Breast epithelium (tissue), 4 donors: ENCODE data around the gene SOCS3. TPM values are rescaled to one million over a fixed set of nuclear protein-coding genes. Genes with fewer than 3 reads are reported as not detected.
A peak's percentile ranks its signal among the peaks of the same experiment; 100 is the strongest.

Experiments
- DNase-seq, 2 donors: peaks; one replicate each; pipeline ENCODE4 v3.0.0-alpha.2; 2019; ENCODE audit warnings: low spot score in 2 of 2
- H3K27ac ChIP-seq, 2 donors: fragments of 200-600 bp; sonication (generic) in 1 of 2; one replicate each; pipeline ENCODE4 v1.5.1; 2016 to 2019; ENCODE audit warnings: mild to moderate bottlenecking in 1 of 2
- H3K27me3 ChIP-seq, 2 donors: fragments of 200-600 bp; sonication (generic) in 1 of 2; one replicate each; pipeline versions ENCODE4 v1.5.1 to v1.6.0; 2017 to 2019; ENCODE audit warnings: control low read depth in 1 of 2, mild to moderate bottlenecking in 1 of 2
- H3K36me3 ChIP-seq: fragments of 200-600 bp; one replicate; pipeline ENCODE4 v1.5.1; 2019
- H3K4me1 ChIP-seq, 2 donors: fragments of 200-600 bp; sonication (generic); one replicate each; pipeline ENCODE4 v1.5.1; 2016 to 2019; ENCODE audit warnings: control low read depth in 1 of 2
- H3K4me3 ChIP-seq, 3 donors: fragments of 200-600 bp; sonication (generic); 1 replicate in 2 of 3; 2 replicates in 1 of 3; pipeline ENCODE4 v1.5.1; 2016 to 2019; ENCODE audit warnings: mild to moderate bottlenecking in 3 of 3, moderate library complexity in 2 of 3
- H3K9me3 ChIP-seq, 2 donors: fragments of 200-600 bp; sonication (generic) in 1 of 2; one replicate each; pipeline ENCODE4 v1.5.1; 2016 to 2019; ENCODE audit warnings: control low read depth in 1 of 2
- POLR2A ChIP-seq: fragments of 450-650 bp; IDR thresholded peaks from one replicate; pipeline ENCODE4 v1.6.1; 2016; ENCODE audit warnings: antibody characterized with exemption, mild to moderate bottlenecking, moderate library complexity
- POLR2AphosphoS5 ChIP-seq, 3 donors: sonication (generic); formaldehyde crosslinking; IDR thresholded peaks; one replicate each; pipeline ENCODE4 v1.6.1; 2017; ENCODE audit warnings: antibody characterized with exemption in 3 of 3
- intact Hi-C: fragments of 100-400 bp; cut with DNase I; formaldehyde crosslinking; loops from one replicate; pipeline ENCODE4 v1.15.1; 2023; ENCODE audit warnings: low total_unique reads
- total RNA-seq, 3 donors: library from RNA; depleted of rRNA; stranded (reverse); fragments of >200 nt; gene quantifications; one replicate each; pipeline ENCODE4 v1.1.0, GENCODE V29; 2016
- TF ChIP-seq, protein P1 (sequence below), 3 donors: fragments of 450-650 bp; IDR thresholded peaks; one replicate each; pipeline ENCODE4 v1.5.1; 2016 to 2017; ENCODE audit warnings: antibody characterized with exemption in 3 of 3, mild to moderate bottlenecking in 3 of 3, moderate library complexity in 3 of 3

The SOCS3 gene
- total RNA-seq, 3 donors from 2014 or later: 58.1 to 190 (median 76.4) TPM

DNA sequence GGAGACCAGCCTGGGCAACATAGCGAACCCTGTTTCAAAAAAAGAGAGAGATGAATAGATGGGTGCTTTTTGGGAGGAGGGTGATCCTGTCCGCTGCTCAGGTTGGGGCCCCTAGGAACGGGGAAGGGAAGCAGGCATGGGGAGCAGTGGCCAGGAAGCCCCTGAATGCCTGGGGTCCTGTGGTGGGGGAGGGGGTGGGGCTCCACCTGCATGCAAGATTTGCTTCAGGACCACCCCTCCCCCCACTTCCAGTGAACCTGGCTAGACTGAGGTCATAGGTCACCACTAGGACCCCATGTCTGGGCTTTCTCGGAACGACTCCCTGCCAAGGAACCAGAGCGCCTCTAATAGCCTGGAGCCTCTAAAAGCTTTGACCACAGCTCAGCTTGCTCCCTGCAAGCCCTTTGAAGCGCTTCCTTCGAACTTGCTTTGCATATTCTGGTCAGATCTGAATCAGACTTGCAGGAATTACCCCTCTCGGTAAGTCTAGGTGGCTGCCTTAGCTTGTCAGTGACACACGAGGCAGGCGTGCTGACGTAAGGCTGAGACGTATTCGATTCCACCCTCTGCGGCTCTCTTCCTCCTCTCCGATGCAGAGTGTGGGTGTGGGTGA is 3.7 kb downstream of the SOCS3 start:
- no peak for TF ChIP-seq POLR2A
- TF ChIP-seq POLR2AphosphoS5 (IDR thresholded peaks at IDR 0.05): peak in 1 of 3 donors; percentile 65
- Histone ChIP-seq H3K36me3 (no peaks in the 10 kb centered on the region), H3K9me3 (no peaks in the 10 kb centered on the region), H3K27me3 (no peaks in the 10 kb centered on the region), H3K4me3 (peak overlapping the region; percentile 11 to 100 (median 76)), H3K4me1 (peaks cover 18 to 22% of the 10 kb centered on the region in 2 donors), H3K27ac (peak overlapping the region; percentile 66 to 91)
- DNase-seq: no peak
- intact Hi-C loops: no loop called here

DNA sequence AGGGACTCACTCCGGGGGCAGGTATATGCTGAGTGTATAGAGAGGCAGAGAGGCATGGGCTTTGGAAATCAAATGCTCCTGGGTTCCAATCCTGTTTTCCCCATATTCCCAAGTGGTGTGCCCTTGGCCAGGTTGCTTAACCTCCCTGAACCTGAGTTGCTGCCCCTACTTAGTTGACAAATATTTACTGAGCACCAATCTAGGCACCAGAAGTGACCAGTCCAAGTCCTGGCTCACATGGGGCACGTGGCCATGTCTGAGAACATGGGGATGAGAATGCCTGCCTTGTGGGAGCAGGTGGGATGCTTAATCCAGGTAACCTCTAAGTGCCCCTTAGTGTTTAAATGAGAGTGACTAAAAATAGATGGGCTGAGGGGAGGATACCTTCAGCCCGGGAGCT is 4.2 kb downstream of the SOCS3 start:
- Histone ChIP-seq H3K9me3 (no peaks in the 10 kb centered on the region), H3K4me3 (peak overlapping the region in 1 of 3 donors; percentile 100), H3K27me3 (no peaks in the 10 kb centered on the region), H3K36me3 (no peaks in the 10 kb centered on the region), H3K27ac (peak overlapping the region; percentile 66 to 91), H3K4me1 (peaks cover 18 to 22% of the 10 kb centered on the region in 2 donors)
- DNase-seq: no peak
- no peak for TF ChIP-seq POLR2AphosphoS5 (IDR thresholded peaks at IDR 0.05)
- TF ChIP-seq, protein P1, sequence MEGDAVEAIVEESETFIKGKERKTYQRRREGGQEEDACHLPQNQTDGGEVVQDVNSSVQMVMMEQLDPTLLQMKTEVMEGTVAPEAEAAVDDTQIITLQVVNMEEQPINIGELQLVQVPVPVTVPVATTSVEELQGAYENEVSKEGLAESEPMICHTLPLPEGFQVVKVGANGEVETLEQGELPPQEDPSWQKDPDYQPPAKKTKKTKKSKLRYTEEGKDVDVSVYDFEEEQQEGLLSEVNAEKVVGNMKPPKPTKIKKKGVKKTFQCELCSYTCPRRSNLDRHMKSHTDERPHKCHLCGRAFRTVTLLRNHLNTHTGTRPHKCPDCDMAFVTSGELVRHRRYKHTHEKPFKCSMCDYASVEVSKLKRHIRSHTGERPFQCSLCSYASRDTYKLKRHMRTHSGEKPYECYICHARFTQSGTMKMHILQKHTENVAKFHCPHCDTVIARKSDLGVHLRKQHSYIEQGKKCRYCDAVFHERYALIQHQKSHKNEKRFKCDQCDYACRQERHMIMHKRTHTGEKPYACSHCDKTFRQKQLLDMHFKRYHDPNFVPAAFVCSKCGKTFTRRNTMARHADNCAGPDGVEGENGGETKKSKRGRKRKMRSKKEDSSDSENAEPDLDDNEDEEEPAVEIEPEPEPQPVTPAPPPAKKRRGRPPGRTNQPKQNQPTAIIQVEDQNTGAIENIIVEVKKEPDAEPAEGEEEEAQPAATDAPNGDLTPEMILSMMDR (IDR thresholded peaks at IDR 0.05): no peak
- no peak for TF ChIP-seq POLR2A
- intact Hi-C loops: no loop called here

DNA sequence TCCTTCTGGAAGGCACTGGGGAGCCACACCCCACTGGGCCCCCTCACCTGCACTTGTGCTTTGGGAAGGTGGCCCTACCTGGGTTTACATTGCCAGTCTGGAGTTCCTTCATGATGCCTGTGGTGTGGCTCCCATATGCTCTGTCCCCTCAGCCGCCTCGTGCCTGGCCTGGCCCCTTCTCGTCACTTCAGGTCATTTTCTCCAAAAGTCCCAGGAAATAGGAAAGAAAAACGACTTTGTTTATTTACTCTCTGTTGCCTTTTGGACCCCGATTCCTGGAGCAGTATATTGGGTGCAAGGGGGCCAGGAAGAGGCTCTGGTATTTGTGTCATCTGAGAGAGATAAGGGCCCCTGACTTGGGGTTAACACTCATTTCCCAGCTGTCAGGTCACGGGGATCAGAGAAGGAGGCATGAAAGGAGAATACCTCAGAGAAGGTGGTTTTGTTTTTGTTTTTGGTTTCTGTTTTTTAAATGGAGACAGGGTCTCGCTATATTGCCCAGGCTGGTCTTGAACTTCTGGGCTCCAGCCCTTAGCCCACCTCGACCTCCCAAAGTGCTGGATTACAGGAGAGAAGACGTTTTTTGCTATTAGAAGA is 4.7 kb downstream of the SOCS3 start:
- no peak for DNase-seq
- intact Hi-C loops: no loop called here
- no peaks in the 10 kb centered on the region for H3K9me3 ChIP-seq
- H3K4me3 ChIP-seq: peak overlapping the region in 1 of 3 donors; percentile 100
- H3K4me1 ChIP-seq: peaks cover 18 to 22% of the 10 kb centered on the region in 2 donors
- no peaks in the 10 kb centered on the region for H3K27me3 ChIP-seq
- H3K36me3 ChIP-seq: no peaks in the 10 kb centered on the region
- H3K27ac ChIP-seq: peak overlapping the region; percentile 66 to 91
- TF ChIP-seq POLR2A: no peak
- TF ChIP-seq, protein P1 (IDR thresholded peaks at IDR 0.05): no peak
- no peak for TF ChIP-seq POLR2AphosphoS5 (IDR thresholded peaks at IDR 0.05)

DNA sequence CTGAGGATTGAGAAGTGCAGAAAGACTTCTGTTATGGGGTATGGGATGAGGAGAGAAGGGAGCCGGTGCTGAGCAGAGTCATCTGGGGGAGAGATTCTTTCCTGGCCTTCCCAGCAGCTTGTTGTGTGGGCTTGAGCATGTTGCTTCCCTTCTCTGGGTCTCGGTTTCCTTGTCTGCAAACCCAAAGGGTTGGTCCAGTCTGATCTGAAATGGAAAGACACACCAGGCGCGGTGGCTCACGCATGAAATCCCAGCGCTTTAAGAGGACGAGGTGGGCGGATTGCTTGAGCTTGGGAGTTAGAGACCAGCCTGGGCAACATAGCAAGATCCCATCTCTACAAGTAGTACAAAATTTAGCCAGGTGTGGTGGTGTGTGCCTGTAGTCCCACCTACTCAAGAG is 6.0 kb downstream of the SOCS3 start:
- peak overlapping the region in 2 of 3 donors; percentile 40 to 71 for H3K4me3 ChIP-seq
- no peaks in the 10 kb centered on the region for H3K27me3 ChIP-seq
- H3K27ac ChIP-seq: peak overlapping the region; percentile 89 to 98
- peaks cover 17 to 22% of the 10 kb centered on the region in 2 donors for H3K4me1 ChIP-seq
- H3K36me3 ChIP-seq: no peaks in the 10 kb centered on the region
- H3K9me3 ChIP-seq: no peaks in the 10 kb centered on the region
- DNase-seq: no peak
- TF ChIP-seq POLR2A: no peak
- no peak for TF ChIP-seq POLR2AphosphoS5 (IDR thresholded peaks at IDR 0.05)
- intact Hi-C loops: no loop called here

DNA sequence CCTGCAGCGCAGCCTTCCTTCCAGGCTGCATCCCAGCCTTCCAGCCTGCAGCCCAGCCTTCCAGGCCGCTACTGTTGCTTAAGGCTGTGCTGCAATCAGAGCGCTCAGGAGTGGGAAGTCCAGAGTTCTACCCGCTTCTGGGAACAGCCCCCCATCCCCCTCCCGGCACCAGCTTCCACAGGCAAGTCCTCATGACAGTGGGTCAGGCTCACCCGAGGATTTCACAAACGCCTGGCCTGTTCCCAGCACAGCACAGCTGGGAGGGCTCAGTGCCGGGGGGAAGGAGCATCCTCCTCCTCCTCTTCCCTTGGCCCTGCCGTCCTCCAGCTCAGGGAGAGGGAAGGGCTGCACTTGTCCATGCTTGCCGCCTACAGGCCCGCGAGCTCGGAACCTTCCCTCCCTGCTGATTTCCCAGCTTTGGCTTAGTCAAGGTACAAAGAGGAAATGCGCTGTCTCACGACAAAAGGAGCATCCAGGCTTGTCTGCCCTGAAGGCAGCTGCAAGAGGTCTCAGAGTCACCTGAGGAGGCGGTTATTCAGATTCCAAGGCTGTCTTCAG is 8.3 kb downstream of the SOCS3 start:
- intact Hi-C loops: no loop called here
- Histone ChIP-seq H3K36me3 (no peaks in the 10 kb centered on the region), H3K27ac (peak overlapping the region; percentile 89 to 98), H3K27me3 (no peaks in the 10 kb centered on the region), H3K9me3 (no peaks in the 10 kb centered on the region), H3K4me3 (peak overlapping the region in 1 of 3 donors; percentile 71), H3K4me1 (peaks cover 10 to 18% of the 10 kb centered on the region in 2 donors)
- peak; percentile 79 to 100 (median 97) for TF ChIP-seq POLR2AphosphoS5 (IDR thresholded peaks at IDR 0.05)
- TF ChIP-seq, protein P1 (IDR thresholded peaks at IDR 0.05): no peak
- DNase-seq: peak; percentile 81 to 90
